GM21825 (cell line): ENCODE data around the gene SASH3.

Experiments
- ATAC-seq: cut with Tn5 transposase; IDR thresholded peaks from one replicate; pipeline ENCODE4 v1.9.1; 2021; ENCODE audit warnings: mild to moderate bottlenecking, moderate library complexity; ENCODE audit not compliant: unreplicated experiment

SASH3 gene

DNA sequence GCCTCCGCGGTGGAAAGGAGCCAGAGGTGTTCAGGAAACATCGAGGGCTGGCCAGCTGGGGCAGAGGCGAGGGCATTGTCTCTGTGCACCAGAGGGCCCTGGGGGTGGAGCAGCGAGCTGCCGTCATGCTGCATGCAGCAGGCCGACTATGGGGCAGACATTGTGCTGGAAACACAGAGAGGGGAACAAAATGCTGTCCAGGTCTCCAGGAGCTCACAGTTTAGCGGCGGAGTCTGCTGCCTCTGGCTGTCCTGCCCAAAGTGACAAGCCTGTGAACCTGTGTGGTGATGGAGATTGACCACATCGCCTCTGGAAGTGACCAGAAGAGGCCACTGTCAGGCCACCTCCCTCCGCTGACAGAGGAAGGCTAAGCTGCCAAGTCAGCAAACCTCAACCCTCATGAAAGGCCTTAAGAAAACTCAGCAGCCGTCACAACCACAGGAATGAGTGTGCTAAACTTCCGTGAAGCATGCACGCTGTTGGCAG, 20.1 kb upstream of the SASH3 start:
- ATAC-seq: peak; percentile 47

DNA sequence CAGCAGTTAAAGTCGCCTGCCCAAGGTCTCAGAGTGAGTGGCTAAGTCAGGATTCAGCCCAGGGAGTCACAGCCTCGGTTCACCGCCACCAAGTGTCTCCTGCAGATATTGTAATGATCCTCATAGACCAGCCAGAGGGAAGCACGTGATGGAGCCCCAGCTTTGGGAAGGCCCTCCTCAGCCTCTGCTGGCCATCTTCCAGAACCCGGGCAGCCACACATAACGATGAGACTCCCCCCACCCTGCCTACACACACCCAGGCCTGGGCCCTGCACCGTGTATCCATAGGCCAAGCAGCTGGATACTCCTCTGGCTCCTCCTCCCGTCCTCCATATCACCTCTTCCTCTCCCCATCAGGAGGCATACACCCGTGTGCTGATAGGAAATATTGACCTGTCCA, 19.6 kb upstream of the SASH3 start:
- ATAC-seq: no peak

DNA sequence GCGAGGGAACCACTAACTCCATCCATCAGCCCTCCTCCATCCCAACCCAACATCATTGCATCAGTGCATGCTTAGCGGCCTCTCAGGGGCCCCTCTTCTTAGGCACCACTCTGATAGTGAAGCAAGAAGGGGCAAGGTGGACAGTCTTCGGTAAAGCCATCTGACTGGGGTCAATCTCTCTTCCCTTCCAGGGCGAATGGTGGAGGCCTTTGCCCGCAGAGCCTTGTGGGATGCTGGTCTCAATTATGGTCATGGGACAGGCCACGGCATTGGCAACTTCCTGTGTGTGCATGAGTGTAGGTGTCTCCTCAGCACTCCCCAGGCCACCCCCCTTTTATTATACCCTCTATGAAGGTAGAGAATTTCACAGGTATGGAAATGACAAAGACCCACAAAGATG, 18.8 kb upstream of the SASH3 start:
- no peak for ATAC-seq

DNA sequence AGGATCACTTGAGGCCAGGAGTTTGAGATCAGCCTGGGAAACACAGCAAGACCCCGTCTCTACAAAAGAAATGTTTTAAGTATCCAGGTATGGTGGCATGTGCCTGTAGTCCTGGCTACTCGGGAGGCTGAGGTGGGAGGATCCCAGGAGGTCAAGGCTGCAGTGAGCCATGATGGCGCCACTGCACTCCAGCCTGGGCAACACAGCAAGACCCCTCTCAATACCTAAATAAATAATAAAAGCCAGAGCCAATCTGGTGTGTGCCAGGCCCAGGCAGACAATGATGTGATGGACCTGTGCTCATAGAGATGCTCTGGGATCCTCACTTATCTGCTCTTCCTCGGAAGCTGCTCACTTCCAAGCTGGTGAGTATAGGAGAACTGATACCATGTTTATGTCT, 18.2 kb upstream of the SASH3 start:
- no peak for ATAC-seq

DNA sequence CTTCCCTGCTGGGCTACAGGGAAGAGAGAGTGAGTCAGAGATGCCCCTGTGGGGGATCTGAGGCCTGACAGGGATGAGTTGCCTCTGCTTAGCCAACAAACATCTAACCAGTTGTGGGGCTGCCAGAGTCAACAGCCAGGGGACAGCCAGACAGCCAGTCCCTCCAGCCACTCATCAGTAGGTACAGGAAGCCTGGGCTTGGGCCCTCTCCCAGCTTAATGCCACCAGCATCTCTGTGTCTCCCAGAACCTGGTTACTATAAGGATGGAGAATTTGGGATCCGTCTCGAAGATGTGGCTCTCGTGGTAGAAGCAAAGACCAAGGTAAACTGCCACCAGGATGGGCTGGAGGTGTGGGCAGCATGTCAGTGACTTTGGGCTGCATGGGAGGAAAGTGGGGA, 17.3 kb upstream of the SASH3 start:
- ATAC-seq: no peak

DNA sequence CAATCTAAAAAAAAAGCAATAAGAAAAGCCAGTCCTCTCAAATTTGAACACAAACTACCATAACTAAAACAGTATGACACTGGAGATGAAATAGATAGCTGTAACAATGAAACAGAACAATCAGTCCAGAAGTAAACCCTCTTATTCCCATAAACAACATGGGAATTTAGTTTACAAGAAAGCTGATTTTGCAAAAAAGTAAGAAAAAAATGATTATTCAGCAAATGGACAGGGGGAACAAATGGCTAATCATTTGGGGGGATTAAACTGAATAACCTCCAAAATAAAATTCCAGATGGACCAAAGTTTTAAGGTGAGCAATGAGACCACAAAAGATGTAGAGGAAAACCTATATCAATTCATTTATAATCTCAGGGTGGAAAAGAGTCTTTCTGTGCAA, 16.1 kb upstream of the SASH3 start:
- no peak for ATAC-seq

DNA sequence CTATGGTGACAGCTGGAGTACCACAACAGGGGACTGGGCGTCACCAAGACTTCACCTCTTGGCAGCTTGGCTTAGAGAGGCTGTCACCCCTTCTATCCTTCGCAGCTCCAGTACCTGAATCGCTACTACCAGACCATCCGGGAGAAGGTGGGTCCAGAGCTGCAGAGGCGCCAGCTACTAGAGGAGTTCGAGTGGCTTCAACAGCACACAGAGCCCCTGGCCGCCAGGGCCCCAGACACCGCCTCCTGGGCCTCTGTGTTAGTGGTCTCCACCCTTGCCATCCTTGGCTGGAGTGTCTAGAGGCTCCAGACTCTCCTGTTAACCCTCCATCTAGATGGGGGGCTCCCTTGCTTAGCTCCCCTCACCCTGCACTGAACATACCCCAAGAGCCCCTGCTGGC, 11.6 kb upstream of the SASH3 start:
- no peak for ATAC-seq

DNA sequence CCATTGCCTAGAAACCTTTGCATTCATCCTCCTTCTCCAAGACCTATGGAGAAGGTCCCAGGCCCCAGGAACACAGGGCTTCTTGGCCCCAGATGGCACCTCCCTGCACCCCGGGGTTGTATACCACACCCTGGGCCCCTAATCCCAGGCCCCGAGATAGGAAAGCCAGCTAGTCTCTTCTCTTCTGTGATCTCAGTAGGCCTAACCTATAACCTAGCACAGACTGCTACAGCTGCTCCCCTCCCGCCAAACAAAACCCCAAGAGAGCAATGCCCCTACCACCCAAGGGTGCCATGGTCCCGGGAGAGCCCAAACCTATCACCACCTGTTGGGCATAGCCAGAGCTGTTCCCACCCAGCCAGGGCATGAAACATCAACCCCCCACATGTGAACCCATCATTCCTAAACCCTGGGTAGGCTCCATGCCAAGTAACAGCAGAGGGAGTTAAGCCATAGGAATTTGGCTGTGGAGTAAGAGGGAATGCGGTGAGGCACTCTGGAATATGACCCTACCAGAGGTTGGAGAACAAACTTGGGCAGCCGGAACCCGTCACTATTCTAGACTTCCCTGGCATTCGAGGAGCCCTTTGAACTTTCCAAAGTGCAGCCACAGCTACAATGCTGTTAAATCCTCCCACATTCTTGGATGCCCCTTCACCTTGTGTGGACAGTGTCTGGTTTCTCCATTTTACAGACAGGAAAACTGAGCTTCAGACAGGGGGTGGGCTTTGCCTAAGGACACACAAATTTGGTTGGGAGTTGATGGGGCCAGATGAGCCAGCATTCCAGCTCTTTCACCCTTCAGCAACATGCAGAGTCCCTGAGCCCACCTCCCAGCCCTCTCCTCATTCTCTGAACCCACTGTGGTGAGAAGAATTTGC, 10.9 kb upstream of the SASH3 start:
- no peak for ATAC-seq

DNA sequence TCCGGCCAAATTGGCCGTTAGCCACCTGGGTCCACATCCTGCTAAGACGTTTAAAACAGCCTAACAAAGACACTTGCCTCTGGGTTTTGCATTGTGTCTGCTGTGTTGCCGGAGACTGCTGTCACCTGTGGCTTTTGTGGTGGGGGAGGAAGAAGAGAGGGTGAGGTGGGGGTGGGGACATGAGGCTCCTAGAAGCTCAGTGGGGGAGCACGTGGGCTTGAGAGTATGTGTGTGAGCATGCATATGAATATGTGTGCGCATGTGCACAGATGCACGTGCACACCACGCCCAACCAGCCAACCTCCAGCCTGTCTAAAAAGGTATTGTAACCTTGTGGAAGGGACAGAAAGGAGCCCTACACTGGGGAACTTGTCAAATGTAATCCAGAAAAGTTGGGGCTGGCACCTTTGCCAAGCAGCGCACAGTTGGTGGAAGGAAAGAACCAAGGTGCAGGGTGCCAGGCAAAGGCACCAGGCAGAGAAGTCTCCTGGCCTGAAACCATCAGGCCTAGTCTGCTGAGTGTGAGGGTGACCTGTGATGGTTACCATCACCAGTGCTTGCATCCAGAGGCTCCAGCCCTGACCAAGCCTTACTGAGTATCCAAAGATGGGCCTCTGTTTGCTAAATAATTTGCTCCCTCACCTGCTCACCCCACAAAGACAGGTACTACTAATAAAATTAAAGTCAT, 10.1 kb upstream of the SASH3 start:
- ATAC-seq: peak; percentile 41

DNA sequence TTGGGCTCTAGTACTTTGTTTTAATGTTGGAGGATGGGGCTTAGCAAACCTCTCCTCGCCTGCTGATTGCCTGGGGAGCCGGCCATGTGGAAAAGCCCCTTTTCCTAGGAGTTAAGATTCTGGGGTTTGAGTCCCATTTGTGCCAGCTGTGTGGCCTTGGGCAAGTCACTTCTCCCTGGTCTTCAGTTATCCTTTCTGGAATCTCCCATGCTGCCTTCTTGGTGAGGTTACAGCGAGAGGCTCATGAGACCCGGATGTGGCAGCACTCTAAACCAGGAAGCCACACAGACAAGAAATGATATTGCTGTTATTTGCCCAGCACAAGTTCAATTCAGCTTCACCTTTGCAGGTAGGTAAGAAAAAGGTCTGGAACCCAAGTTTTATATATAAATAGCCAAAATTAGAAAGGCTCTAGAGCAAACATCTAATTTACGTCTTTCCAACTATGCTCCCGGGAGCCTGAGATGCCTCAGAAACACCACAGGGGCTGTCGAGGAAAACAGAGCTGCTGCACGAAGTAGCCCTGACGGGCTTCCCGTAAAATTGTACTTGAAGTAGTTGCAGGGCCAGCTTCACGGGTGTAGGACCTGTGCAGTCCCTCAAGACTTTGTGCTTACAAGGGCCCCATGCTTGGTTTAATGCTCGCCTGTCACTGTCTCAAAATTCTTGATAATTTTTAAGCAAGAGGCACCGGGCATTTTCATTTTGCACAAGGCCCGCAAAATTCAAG, 8.3 kb upstream of the SASH3 start:
- ATAC-seq: no peak

DNA sequence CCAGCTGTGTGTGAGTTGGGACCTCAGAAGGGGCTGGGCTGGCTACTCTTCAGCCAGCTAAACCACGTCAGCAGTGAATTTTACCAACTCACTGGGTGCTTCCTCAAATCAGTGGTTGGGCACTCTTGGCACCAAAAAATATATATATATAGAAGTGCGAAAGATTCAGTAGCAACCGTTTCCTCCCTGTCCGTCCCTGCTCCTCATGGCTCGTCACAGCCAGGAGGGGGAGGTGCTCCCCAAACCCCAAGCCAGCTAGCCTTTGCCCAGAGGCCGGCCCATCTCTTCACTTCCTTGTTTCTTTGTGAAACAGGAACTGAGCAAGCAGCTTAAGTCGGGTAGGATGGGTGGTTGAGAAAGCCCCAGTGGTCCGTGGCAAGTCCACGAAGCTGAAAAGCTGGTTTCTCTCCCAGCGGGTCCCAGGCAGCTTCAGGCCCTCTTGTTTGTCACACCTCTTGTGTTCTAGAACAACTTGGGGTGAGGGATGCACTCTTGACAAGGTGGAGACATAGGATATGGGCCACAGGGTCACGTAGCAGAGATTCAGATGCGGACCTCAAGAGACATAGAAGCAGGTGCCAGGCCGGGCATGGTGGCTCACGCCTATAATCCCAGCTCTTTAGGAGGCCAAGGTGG, 6.8 kb upstream of the SASH3 start:
- peak; percentile 70 for ATAC-seq

DNA sequence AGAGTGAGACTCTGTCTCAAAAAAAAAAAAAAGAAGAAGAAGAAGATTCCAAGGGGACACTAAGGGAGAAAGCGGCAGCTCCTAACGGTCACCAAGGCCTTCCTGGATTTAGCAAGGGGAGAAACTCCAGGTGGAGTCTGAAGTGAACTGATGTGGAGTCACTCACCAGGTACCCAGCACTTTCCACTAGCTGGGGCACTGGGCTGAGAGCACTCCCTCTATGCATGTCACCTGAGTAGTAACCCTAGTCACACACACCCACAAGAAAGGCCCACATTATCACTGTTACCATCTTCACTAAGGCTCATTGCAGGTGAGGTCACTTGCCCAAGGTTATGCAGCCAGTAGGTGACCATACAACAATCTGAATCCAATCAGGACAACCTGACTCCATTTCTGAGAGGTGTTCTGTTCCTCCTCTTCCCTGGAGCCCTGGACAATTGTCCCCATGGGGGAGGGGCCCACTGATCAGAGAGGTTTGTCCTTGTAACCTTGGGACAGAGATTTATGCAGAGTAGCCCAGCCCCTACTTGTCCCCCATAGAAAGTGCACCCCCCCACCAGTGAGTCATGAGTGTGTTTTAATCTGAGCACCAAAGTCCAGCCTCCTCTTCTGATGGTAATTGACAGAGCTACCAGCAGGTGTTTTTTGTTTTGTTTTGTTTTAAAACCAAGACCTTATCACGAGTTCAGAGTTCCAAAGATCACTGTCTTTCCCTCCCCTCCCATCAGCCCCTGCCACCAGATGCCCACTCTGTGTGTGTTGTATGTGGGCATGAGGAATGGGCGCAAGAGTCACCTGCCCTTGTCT, 5.9 kb upstream of the SASH3 start:
- no peak for ATAC-seq

DNA sequence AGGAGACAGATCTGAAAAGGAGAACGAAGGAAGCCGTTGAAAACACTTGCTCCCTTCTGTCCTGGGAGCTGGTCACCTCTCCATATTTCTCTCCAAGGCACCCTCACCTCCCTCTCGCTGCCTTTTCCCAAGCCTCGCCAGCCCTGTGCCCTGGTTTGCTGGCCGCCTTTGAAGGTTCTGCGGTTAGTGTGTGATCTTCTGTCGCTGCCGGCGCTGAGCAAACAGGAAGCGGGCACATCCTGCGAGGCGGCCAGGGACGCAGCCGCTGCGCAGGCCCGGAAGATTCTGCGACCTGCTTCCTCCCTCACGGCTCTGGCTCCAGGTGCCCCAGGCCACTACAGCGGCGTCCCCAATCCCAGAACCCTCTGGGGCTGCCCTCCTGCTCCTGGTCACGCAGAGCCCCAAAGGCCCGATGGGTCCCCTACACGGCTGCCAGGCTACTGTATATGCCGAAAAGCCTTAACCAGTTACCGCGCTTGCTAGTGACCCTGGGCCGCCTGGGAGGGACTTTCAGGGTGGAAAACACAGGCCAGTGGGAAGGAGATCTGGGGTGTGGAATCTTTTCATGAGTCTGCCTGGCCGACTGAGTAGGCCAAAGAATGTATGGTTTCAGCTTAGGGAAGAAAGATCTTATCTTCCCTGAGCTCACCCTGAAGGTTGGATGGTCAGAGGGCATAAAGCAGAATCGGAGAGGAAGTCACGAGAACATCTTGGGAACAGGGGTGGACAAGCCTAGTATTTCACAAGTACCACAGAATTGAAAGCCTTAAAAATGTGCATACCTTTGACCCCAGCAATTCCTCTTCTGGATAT, 2.3 kb upstream of the SASH3 start:
- ATAC-seq: no peak

DNA sequence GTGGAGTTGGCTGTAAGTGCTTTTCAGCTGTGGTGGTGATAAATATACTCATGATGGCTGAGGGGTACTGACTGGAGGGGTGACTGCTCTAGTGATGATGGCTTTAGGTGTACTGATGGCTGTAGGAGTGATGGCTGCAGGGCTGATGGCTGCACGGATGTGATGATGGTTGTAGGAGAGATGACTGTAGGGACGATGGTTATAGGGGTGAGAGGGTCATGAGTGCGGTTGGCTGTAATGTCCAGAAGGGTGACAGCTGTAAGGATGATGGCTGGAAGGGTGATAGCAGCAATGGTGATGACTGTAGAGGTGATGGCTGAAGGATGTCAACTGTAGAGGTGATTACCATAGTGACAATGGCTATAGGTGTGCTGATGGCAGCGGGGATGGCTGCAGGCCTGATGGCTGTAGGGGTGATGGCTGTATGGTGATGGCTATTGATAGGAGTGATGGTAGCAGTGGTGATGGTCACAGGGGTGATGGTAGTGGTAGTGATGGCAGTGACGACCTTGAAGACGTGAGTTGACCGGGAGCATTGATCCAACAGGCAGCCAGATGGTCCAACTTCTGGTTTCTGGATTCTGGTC, 570 bp upstream of the SASH3 start:
- ATAC-seq: no peak

DNA sequence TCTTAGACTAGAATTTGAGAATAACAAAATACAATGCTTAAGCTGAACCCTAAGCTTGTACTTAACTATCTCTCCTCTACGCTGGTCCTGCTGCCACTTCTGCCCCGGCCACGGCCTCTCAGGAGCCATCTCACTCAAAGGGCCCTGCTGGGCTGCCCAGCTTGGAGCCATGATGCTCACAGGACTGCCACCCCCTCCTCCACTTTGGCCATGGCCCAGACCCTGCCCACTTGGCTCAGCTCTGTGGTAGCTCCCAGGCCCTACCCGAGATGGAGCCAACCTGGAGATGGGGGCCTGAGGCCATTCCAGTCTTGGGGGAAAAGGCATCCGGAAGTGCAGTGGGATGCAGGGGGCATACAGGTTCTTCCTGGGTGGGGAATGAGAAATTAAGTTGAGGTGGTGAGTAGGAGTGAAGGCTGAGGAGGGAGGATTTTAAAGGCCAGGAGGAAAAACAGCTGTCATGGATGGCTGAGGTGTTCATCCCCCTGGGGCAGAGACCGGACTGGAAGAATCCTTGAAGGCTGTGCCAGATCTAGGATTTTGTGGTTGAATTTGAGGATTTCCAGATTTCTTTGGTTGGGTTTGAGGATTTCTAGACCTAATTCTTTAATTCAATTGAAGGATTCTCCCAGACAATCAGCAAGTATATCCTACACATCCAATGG, 824 bp downstream of the SASH3 start:
- ATAC-seq: no peak

DNA sequence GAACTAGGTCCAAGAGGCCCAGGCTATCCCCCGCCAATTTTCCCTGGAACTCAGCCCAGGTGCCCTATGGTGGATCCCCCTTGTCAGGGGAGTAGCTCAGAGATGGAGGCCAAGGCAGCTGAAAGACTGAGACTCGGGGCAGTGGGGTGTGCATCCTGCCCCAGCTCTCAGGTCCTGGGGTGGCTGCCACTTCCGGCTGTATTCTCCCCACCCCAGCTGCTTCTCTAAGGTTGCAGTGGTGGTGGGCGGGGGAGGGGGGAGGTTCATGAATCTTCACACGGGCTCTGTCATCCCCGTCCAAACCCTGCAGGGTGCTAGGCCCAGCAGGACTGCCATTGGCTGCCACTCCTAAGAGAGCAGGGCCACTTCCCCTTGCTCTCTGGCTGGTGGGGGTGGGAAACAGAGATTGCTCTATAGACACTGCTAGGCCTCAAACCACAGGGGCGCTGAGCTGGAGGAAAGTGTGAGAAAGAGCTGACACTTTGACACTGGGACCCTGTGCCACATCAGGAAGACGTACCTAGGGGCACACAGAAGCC, 1.5 kb downstream of the SASH3 start:
- peak; percentile 68 for ATAC-seq

DNA sequence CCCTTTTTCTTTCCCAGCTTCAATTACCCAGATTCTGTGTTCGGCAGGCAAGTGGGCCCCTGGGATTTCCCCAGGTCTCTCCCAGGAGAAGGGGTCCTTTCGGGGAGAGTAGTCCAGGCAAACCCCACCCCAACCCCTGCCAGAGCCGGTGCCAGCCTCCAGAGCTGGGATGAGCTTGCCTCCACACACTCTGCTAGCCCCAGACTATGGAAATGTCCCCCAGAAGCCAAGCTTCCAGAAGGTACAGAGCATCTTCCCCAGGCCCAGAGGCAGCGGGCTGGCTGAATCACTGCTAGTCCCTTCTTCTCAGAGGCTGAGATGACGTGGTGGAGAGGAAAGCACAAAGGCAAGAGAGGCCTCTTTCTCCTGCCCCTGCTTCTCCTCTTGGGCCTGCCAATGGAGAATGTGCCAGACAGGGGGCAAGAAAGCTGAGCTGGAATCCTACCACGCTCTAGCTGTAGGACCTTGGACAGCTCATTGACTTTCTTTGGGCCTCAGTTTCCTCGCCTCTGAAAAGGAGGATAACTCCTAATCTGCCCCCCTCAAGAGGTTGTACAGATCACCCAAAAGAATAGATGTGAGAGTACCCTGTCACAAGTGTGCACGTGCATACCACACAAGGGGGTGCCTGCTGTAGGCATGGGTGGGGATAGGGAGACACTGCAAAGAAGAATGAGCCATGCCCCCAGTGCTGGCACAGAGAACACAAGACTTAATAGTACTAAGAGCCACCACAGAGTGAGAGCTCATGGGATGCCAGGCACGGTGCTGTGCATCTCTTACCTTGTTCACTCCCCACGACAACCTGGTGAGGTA, 2.1 kb downstream of the SASH3 start:
- ATAC-seq: no peak
